ENCODE measurements around the gene NINJ2. TPM values are rescaled to one million over a fixed set of nuclear protein-coding genes. Genes with fewer than 3 reads are reported as not detected.

NINJ2 gene
- total RNA-seq, 1 donor from 2014 or later: not detected

DNA sequence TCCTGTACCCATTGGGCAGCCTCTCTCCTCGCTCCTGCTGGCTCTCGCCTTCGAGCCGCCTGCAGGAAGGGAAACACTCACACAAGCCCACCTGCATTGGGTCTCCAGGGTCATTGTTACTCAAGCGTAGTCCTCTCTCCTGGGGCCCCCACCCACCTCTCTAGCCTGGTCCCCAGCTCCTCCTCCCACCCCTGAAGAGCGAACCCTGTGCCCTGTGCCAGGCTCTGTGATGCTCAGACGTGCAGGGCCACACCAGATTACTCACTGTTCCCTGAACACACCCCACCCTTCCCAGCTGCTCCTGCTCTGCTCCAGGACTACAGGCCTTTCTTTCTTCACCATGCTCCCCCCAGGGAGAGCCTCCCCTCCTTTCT lies 88.1 kb downstream of the NINJ2 start:
- peaks cover 28% of the 10 kb centered on the region for H3K4me1 Mint-ChIP-seq (ENCODE audit: unreplicated experiment)
- no peak overlapping the region for H3K27ac Mint-ChIP-seq
- no peak for TF ChIP-seq CTCF (conservative IDR thresholded peaks at IDR 0.05)
- no peak overlapping the region for H3K4me3 Mint-ChIP-seq
- H3K36me3 Mint-ChIP-seq: peaks cover 4% of the 10 kb centered on the region
- no peak for DNase-seq (ENCODE audit: extremely low spot score, unreplicated experiment)
- H3K9me3 Mint-ChIP-seq: peaks cover 5% of the 10 kb centered on the region
- H3K27me3 Mint-ChIP-seq: peaks cover 2% of the 10 kb centered on the region

DNA sequence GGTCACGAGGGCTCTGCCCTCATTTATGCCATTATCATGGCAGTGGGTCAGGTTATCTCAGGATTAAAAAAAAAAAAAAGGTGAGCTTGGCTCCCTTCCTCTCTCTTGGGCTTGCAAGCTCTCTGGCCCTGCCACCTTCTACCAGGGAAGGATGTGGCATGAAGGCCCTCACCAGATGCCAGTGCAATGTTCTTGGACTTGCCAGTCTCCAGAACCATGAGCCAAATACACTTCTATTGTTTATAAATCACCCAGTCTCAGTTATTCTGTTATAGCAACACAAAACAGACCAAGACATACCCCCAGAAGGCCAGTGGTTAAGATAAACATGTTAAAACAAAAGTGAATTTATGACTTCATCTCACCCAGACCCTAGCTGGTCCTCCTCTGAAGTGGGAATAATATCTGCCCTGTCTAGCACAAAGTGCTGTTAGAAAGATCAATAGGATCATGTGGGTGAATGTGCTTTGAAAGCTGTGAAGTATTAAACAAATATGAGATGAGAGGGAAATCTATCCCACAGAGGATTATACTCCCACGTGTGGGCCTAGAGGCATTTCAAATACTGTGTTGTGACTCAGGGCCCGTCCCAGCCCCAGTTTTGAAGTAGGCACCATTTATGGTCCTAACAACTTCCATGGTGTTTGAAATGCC lies 88.6 kb downstream of the NINJ2 start:
- Mint-ChIP-seq H3K9me3 (peaks cover 5% of the 10 kb centered on the region), H3K4me3 (no peak overlapping the region), H3K27ac (no peak overlapping the region), H3K4me1 (ENCODE audit: unreplicated experiment) (peaks cover 26% of the 10 kb centered on the region), H3K36me3 (peaks cover 4% of the 10 kb centered on the region), H3K27me3 (peaks cover under 1% of the 10 kb centered on the region)
- no peak for TF ChIP-seq CTCF (conservative IDR thresholded peaks at IDR 0.05)
- no peak for DNase-seq (ENCODE audit: extremely low spot score, unreplicated experiment)

GRCh38 chr12:573232-573631 lies 90.0 kb downstream of the NINJ2 start:
- Mint-ChIP-seq H3K27ac (no peak overlapping the region), H3K4me1 (ENCODE audit: unreplicated experiment) (peaks cover 16% of the 10 kb centered on the region), H3K9me3 (peaks cover 5% of the 10 kb centered on the region), H3K36me3 (peaks cover 4% of the 10 kb centered on the region), H3K4me3 (no peak overlapping the region), H3K27me3 (peaks cover 4% of the 10 kb centered on the region)
- no peak for TF ChIP-seq CTCF (conservative IDR thresholded peaks at IDR 0.05)
- no peak for DNase-seq (ENCODE audit: extremely low spot score, unreplicated experiment)

DNA sequence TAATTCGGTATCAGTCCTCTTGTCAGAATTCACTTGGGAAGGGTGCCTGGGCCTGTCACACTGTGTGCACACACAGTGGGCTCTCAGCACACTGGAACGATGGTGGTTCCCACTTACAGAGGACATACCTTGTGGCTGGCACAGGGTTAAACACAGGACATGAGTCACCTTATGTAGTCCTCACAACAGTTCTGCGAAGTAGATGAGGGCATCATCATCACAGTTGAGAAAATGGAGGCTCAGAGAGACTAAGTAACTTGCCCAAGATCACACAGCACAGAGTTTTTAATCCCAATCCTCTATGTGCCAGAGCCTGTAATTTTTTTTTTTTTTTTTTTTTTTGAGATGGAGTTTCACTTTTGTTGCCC lies 90.7 kb downstream of the NINJ2 start:
- H3K27ac Mint-ChIP-seq: no peak overlapping the region
- no peak overlapping the region for H3K4me3 Mint-ChIP-seq

GRCh38 chr12:571795-572531 lies 91.3 kb downstream of the NINJ2 start:
- Mint-ChIP-seq H3K4me1 (ENCODE audit: unreplicated experiment) (peaks cover 12% of the 10 kb centered on the region), H3K27ac (peak overlapping the region; percentile 85), H3K36me3 (peaks cover 4% of the 10 kb centered on the region), H3K27me3 (peaks cover 11% of the 10 kb centered on the region), H3K4me3 (peak overlapping the region; percentile 88), H3K9me3 (peaks cover 5% of the 10 kb centered on the region)
- no peak for TF ChIP-seq CTCF (conservative IDR thresholded peaks at IDR 0.05)
- DNase-seq (ENCODE audit: extremely low spot score, unreplicated experiment): no peak

More for the DNA sequence above, 90.7 kb downstream of the NINJ2 start:
- Mint-ChIP-seq H3K4me1 (ENCODE audit: unreplicated experiment) (peaks cover 12% of the 10 kb centered on the region), H3K27me3 (peaks cover 5% of the 10 kb centered on the region), H3K9me3 (peaks cover 5% of the 10 kb centered on the region), H3K36me3 (peaks cover 4% of the 10 kb centered on the region)
- DNase-seq (ENCODE audit: extremely low spot score, unreplicated experiment): no peak
- TF ChIP-seq CTCF (conservative IDR thresholded peaks at IDR 0.05): no peak
